K562 (cell line): ENCODE measurements around the gene MICU2.

Source experiments
- CHD2 ChIP-seq: IDR thresholded peaks from 2 replicates; pipeline ENCODE4 v1.6.1; 2011; ENCODE audit warnings: low read depth, low read length
- CTCF ChIP-seq, 3 experiments: IDR thresholded peaks in 2 of 3; conservative IDR thresholded peaks in 1 of 3; 2 replicates each; pipeline ENCODE4 v1.5.1; 2011 to 2012; ENCODE audit warnings: low read length in 3 of 3, mild to moderate bottlenecking in 3 of 3, control low read depth in 2 of 3, improper control_type of control experiment in 1 of 3, inconsistent platforms in 1 of 3, low read depth in 1 of 3, mixed read lengths in 1 of 3, moderate library complexity in 1 of 3; ENCODE audit not compliant: insufficient read depth in 2 of 3
- NUFIP1 ChIP-seq: fragments of 450-650 bp; IDR thresholded peaks from 2 replicates; pipeline ENCODE4 v1.6.1; 2018; ENCODE audit not compliant: partially characterized antibody
- ZKSCAN3 ChIP-seq: fragments of 250-450 bp; sonication (Bioruptor Pico); IDR thresholded peaks from 2 replicates; pipeline ENCODE4 v1.4.0; 2020

GRCh38 chr13:21546372-21546771 lies 57.6 kb downstream of the MICU2 start:
- no peak for TF ChIP-seq CTCF (IDR thresholded peaks at IDR 0.05 in 2 of 3, conservative IDR thresholded peaks at IDR 0.05 in 1 of 3; ENCODE audit: insufficient read depth in 2 of 3, low read depth in 1 of 3, low read length in 3 of 3)
- no peak for TF ChIP-seq ZKSCAN3 (CRISPR knock-in tag)
- no peak for TF ChIP-seq NUFIP1
- TF ChIP-seq CHD2: no peak
